ENCODE data around the gene JADE1. TPM values are rescaled to one million over a fixed set of nuclear protein-coding genes. Genes with fewer than 3 reads are reported as not detected.
A peak's percentile ranks its signal among the peaks of the same experiment; 100 is the strongest.

Gene JADE1
- polyA plus RNA-seq, 2 of the 4 experiments (the other 2 are of a cell fraction): 23.7 to 54.6 TPM

DNA sequence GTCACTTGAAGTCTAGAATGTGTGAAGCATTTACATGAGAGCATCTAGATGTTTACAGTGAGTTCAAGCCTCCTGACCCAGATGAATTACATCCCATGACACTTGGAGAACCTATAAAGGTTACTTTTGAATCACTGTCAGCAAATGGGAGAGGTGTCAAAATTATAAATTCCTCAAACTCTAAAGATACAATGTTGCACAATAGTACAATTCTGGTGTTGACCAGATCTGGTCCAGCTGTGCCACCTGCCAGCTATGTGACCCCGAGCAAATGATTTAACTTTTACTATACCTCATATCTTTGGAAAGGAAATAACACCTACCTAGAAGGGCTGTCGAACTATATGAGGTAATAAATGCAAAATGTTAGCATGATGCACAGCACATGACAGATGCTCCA lies 69.8 kb downstream of the JADE1 start:
- CTCF ChIA-PET: interaction anchor here (0.8 kb wide), 1 partner anchor 16 kb away, joined by 3 read pairs; no protein-coding TSS in a partner anchor
- H3K9me3 ChIP-seq: no peaks in the 10 kb centered on the region
- ATAC-seq (peak in 1 of 2 experiments; percentile 31; a peak in 2 of 6 replicates), DNase-seq (ENCODE audit: low read depth in 1 of 2, low spot score in 1 of 2) (no peak), FAIRE-seq (no peak)
- no peak for TF ChIP-seq RARB (CRISPR knock-in tag; IDR thresholded peaks at IDR 0.05)
- TF ChIP-seq, protein P1, sequence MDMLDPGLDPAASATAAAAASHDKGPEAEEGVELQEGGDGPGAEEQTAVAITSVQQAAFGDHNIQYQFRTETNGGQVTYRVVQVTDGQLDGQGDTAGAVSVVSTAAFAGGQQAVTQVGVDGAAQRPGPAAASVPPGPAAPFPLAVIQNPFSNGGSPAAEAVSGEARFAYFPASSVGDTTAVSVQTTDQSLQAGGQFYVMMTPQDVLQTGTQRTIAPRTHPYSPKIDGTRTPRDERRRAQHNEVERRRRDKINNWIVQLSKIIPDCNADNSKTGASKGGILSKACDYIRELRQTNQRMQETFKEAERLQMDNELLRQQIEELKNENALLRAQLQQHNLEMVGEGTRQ (IDR thresholded peaks at IDR 0.05): no peak
- TF ChIP-seq TFCP2L1 (CRISPR knock-in tag; IDR thresholded peaks at IDR 0.05): no peak
- TF ChIP-seq BHLHE40 (IDR thresholded peaks at IDR 0.05; ENCODE audit: low read depth, low read length): no peak
- TF ChIP-seq, protein P2, sequence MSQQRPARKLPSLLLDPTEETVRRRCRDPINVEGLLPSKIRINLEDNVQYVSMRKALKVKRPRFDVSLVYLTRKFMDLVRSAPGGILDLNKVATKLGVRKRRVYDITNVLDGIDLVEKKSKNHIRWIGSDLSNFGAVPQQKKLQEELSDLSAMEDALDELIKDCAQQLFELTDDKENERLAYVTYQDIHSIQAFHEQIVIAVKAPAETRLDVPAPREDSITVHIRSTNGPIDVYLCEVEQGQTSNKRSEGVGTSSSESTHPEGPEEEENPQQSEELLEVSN (IDR thresholded peaks at IDR 0.05; ENCODE audit: borderline replicate concordance, low read depth): no peak
- 78% methylated on average over 2 of the region's 2 CpGs for WGBS (ENCODE audit: missing lambda C conversion rate)
- H3K4me3 ChIP-seq: no peak overlapping the region
- H3K27ac ChIP-seq: no peak overlapping the region
- no peaks in the 10 kb centered on the region for H3K4me1 ChIP-seq
- POLR2A ChIA-PET: no interaction called here
- H3K4me2 ChIP-seq: no peak overlapping the region

DNA sequence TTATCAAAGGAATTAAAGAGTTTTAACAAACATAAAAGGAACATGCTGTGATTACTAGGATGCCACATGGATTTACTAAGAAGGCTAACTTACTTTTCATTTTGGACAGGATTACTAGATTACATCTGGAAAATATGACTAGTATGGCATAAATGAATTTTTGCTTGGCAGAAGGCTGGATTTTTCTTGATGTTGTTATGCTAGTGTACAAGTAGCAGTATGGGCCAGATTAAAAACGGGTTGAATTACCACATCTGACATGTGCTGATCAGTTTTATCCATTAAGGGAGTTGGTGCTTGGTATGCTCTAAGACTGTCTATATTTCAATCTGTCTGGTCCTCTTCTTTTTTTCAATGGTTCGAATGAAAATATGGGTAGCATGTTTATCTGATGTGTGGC lies 70.5 kb downstream of the JADE1 start:
- ATAC-seq (no peak), FAIRE-seq (no peak), DNase-seq (ENCODE audit: low read depth in 1 of 2, low spot score in 1 of 2) (no peak)
- no peak overlapping the region for H3K27ac ChIP-seq
- ChIA-PET POLR2A (no interaction called here), CTCF (interaction anchor here (1.2 kb wide), 1 partner anchor 9 kb away, joined by 3 read pairs; no protein-coding TSS in a partner anchor)
- 76% methylated on average over 2 of the region's 2 CpGs for WGBS (ENCODE audit: missing lambda C conversion rate)
- no peak overlapping the region for H3K4me3 ChIP-seq
- H3K4me1 ChIP-seq: no peaks in the 10 kb centered on the region
- no peaks in the 10 kb centered on the region for H3K9me3 ChIP-seq
- no peak overlapping the region for H3K4me2 ChIP-seq
- no peak for TF ChIP-seq RAD21 (conservative IDR thresholded peaks at IDR 0.05 in 1 of 2, IDR thresholded peaks at IDR 0.05 in 1 of 2)
- no peak for TF ChIP-seq ESRRA (IDR thresholded peaks at IDR 0.05; ENCODE audit: borderline replicate concordance, low read length)
- no peak for TF ChIP-seq PHF8 (IDR thresholded peaks at IDR 0.05; ENCODE audit: borderline replicate concordance, low read depth)
- TF ChIP-seq MAFK (IDR thresholded peaks at IDR 0.05; ENCODE audit: partially characterized antibody): no peak
- no peak for TF ChIP-seq CBX2 (IDR thresholded peaks at IDR 0.05; ENCODE audit: borderline replicate concordance, low read depth)
- no peak for TF ChIP-seq FOSL2 (IDR thresholded peaks at IDR 0.05)
- no peak for TF ChIP-seq FOSL2 (CRISPR knock-in tag; IDR thresholded peaks at IDR 0.05)
- no peak for TF ChIP-seq RCOR1 (IDR thresholded peaks at IDR 0.05; ENCODE audit: low read depth, low read length)
- no peak for TF ChIP-seq FOXS1 (CRISPR knock-in tag; IDR thresholded peaks at IDR 0.05)
- no peak for TF ChIP-seq CHD2 (IDR thresholded peaks at IDR 0.05; ENCODE audit: low read length, partially characterized antibody)
- TF ChIP-seq HDAC2 (IDR thresholded peaks at IDR 0.05): no peak
- no peak for TF ChIP-seq POLR2A (IDR thresholded peaks at IDR 0.05; ENCODE audit: low read length)
- TF ChIP-seq, protein P3, sequence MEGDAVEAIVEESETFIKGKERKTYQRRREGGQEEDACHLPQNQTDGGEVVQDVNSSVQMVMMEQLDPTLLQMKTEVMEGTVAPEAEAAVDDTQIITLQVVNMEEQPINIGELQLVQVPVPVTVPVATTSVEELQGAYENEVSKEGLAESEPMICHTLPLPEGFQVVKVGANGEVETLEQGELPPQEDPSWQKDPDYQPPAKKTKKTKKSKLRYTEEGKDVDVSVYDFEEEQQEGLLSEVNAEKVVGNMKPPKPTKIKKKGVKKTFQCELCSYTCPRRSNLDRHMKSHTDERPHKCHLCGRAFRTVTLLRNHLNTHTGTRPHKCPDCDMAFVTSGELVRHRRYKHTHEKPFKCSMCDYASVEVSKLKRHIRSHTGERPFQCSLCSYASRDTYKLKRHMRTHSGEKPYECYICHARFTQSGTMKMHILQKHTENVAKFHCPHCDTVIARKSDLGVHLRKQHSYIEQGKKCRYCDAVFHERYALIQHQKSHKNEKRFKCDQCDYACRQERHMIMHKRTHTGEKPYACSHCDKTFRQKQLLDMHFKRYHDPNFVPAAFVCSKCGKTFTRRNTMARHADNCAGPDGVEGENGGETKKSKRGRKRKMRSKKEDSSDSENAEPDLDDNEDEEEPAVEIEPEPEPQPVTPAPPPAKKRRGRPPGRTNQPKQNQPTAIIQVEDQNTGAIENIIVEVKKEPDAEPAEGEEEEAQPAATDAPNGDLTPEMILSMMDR (IDR thresholded peaks at IDR 0.05): no peak
- no peak for TF ChIP-seq EP300 (IDR thresholded peaks at IDR 0.05)
- TF ChIP-seq, protein P4, sequence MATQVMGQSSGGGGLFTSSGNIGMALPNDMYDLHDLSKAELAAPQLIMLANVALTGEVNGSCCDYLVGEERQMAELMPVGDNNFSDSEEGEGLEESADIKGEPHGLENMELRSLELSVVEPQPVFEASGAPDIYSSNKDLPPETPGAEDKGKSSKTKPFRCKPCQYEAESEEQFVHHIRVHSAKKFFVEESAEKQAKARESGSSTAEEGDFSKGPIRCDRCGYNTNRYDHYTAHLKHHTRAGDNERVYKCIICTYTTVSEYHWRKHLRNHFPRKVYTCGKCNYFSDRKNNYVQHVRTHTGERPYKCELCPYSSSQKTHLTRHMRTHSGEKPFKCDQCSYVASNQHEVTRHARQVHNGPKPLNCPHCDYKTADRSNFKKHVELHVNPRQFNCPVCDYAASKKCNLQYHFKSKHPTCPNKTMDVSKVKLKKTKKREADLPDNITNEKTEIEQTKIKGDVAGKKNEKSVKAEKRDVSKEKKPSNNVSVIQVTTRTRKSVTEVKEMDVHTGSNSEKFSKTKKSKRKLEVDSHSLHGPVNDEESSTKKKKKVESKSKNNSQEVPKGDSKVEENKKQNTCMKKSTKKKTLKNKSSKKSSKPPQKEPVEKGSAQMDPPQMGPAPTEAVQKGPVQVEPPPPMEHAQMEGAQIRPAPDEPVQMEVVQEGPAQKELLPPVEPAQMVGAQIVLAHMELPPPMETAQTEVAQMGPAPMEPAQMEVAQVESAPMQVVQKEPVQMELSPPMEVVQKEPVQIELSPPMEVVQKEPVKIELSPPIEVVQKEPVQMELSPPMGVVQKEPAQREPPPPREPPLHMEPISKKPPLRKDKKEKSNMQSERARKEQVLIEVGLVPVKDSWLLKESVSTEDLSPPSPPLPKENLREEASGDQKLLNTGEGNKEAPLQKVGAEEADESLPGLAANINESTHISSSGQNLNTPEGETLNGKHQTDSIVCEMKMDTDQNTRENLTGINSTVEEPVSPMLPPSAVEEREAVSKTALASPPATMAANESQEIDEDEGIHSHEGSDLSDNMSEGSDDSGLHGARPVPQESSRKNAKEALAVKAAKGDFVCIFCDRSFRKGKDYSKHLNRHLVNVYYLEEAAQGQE (IDR thresholded peaks at IDR 0.05): no peak
- TF ChIP-seq ZNF302 (CRISPR knock-in tag; IDR thresholded peaks at IDR 0.05): no peak
- no peak for TF ChIP-seq MYC (IDR thresholded peaks at IDR 0.05; ENCODE audit: borderline replicate concordance, low read length)
- TF ChIP-seq HEYL (CRISPR knock-in tag; IDR thresholded peaks at IDR 0.05): no peak
- TF ChIP-seq KDM1A (IDR thresholded peaks at IDR 0.05; ENCODE audit: low read depth): no peak
- TF ChIP-seq, protein P5, sequence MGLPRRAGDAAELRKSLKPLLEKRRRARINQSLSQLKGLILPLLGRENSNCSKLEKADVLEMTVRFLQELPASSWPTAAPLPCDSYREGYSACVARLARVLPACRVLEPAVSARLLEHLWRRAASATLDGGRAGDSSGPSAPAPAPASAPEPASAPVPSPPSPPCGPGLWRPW (IDR thresholded peaks at IDR 0.05): no peak
- TF ChIP-seq, protein P1 (IDR thresholded peaks at IDR 0.05): no peak
